SU-DHL-6 (cell line): ENCODE measurements around the gene SAT1.

Experiments used
- H2AFZ ChIP-seq: fragments of 200-600 bp; sonication (generic); 2 replicates; pipeline ENCODE4 v1.6.1; 2014; ENCODE audit warnings: low read depth, mild to moderate bottlenecking, moderate library complexity, mixed read lengths, antibody characterized with exemption, low read length; ENCODE audit not compliant: severe bottlenecking
- H3F3A ChIP-seq: fragments of 200-600 bp; shearing (Covaris generic); 2 replicates; pipeline ENCODE4 v1.6.0; 2016; ENCODE audit warnings: antibody characterized with exemption, mild to moderate bottlenecking; ENCODE audit not compliant: insufficient read depth
- H3K27ac ChIP-seq: fragments of 200-600 bp; sonication (generic); 2 replicates; pipeline ENCODE4 v1.5.1; 2016; ENCODE audit warnings: low read depth, mild to moderate bottlenecking, low read length, moderate library complexity, mixed read lengths
- H3K27me3 ChIP-seq: fragments of 200-600 bp; sonication (generic), shearing (Covaris generic); 2 replicates; pipeline ENCODE4 v1.6.0; 2014; ENCODE audit warnings: mild to moderate bottlenecking, low read length
- H3K36me3 ChIP-seq: fragments of 200-600 bp; sonication (generic); 2 replicates; pipeline ENCODE4 v1.6.1; 2014; ENCODE audit warnings: mild to moderate bottlenecking, low read length, mixed read lengths
- H3K4me2 ChIP-seq: fragments of 300-600, 200-600 bp; shearing (Covaris generic), sonication (generic); 2 replicates; pipeline ENCODE4 v1.6.0; 2014; ENCODE audit warnings: low read length, low read depth, mild to moderate bottlenecking; ENCODE audit not compliant: poor library complexity, severe bottlenecking
- H3K4me3 ChIP-seq: fragments of 200-600 bp; sonication (generic); 2 replicates; pipeline ENCODE4 v1.5.1; 2014; ENCODE audit warnings: antibody characterized with exemption, low read length, mild to moderate bottlenecking, mixed read lengths; ENCODE audit not compliant: insufficient read depth, poor library complexity, severe bottlenecking
- H3K79me2 ChIP-seq: fragments of 200-600 bp; sonication (generic); 2 replicates; pipeline ENCODE4 v1.6.1; 2014; ENCODE audit warnings: mild to moderate bottlenecking, low read length, moderate library complexity; ENCODE audit not compliant: insufficient read depth
- H3K9ac ChIP-seq: fragments of 200-600 bp; sonication (generic); 2 replicates; pipeline ENCODE4 v1.7.0; 2014; ENCODE audit warnings: mild to moderate bottlenecking, low read length
- H3K9me2 ChIP-seq: fragments of 200-600 bp; sonication (generic); replicated peaks from 2 replicates; pipeline ENCODE4 v1.6.1; 2014; ENCODE audit warnings: low read length; ENCODE audit not compliant: insufficient read depth
- H3K9me3 ChIP-seq: fragments of 200-600 bp; sonication (generic); 2 replicates; pipeline ENCODE4 v1.6.1; 2014; ENCODE audit warnings: low read length, mixed read lengths; ENCODE audit not compliant: insufficient read depth
- H4K20me1 ChIP-seq: fragments of 200-600 bp; sonication (generic); 2 replicates; pipeline ENCODE4 v1.6.1; 2014; ENCODE audit warnings: low read depth, mild to moderate bottlenecking, antibody characterized with exemption, low read length, moderate library complexity, mixed read lengths
- EZH2phosphoT487 ChIP-seq: fragments of 200-600 bp; sonication (generic), shearing (Covaris generic); conservative IDR thresholded peaks from 2 replicates; pipeline ENCODE4 v1.6.1; 2018; ENCODE audit warnings: mild to moderate bottlenecking, antibody characterized with exemption, low read length, moderate library complexity, mixed read lengths
- TF ChIP-seq, protein P1 (sequence below): fragments of 200-600 bp; sonication (generic); IDR thresholded peaks from one replicate; pipeline ENCODE4 v1.5.1; 2017; ENCODE audit warnings: antibody characterized with exemption, mild to moderate bottlenecking, low read length, moderate library complexity; ENCODE audit not compliant: insufficient read depth, poor library complexity, severe bottlenecking

SAT1 gene

DNA sequence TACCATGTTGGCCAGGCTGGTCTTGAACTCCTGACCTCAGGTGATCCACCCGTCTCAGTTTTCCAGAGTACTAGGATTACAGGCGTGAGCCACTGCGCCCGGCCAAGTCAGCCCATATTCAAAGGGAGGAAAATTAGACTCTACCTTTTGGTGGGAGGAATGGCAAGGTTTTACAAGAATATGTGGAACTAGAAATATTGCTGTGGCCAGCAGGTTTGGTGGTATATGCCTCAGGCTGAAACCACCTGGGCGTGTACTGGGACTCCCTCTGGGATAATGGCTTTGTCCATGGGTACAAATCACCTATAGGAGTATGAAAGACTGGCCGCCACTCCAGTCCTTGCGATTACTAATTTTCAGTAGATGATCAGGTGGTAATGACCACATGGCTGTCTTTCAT is 32.4 kb downstream of the SAT1 start:
- H3K79me2 ChIP-seq: no peaks in the 10 kb centered on the region
- H3K9ac ChIP-seq: no peak overlapping the region
- H4K20me1 ChIP-seq: no peaks in the 10 kb centered on the region
- no peak overlapping the region for H3K27ac ChIP-seq
- H3K4me3 ChIP-seq: no peak overlapping the region
- no peaks in the 10 kb centered on the region for H3K9me2 ChIP-seq
- H3K9me3 ChIP-seq: no peaks in the 10 kb centered on the region
- no peaks in the 10 kb centered on the region for H3K36me3 ChIP-seq
- no peak overlapping the region for H2AFZ ChIP-seq
- TF ChIP-seq EZH2phosphoT487: no peak
- TF ChIP-seq, protein P1, sequence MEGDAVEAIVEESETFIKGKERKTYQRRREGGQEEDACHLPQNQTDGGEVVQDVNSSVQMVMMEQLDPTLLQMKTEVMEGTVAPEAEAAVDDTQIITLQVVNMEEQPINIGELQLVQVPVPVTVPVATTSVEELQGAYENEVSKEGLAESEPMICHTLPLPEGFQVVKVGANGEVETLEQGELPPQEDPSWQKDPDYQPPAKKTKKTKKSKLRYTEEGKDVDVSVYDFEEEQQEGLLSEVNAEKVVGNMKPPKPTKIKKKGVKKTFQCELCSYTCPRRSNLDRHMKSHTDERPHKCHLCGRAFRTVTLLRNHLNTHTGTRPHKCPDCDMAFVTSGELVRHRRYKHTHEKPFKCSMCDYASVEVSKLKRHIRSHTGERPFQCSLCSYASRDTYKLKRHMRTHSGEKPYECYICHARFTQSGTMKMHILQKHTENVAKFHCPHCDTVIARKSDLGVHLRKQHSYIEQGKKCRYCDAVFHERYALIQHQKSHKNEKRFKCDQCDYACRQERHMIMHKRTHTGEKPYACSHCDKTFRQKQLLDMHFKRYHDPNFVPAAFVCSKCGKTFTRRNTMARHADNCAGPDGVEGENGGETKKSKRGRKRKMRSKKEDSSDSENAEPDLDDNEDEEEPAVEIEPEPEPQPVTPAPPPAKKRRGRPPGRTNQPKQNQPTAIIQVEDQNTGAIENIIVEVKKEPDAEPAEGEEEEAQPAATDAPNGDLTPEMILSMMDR: no peak
- H3K27me3 ChIP-seq: no peaks in the 10 kb centered on the region
- H3K4me2 ChIP-seq: no peak overlapping the region
- no peaks in the 10 kb centered on the region for H3F3A ChIP-seq

DNA sequence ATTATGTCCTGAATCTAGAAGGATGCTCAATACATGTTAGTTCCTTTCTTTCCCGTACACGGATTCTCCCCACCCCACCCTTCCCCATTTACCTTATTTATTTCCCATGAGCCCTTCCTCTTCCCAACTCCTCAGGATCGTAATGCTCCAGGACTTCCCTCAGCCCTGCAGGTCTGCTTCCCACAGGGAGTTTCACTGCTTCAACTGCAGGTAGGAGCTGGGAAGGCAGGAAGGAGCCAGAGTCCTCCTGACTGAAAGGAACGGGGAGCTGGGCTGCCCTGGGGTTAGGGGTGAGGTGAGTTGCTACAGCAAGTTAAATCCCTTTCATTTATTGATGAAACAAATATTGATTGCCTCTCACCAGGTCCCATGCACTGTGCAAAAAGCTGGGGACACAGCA is 33.2 kb downstream of the SAT1 start:
- Histone ChIP-seq H2AFZ (no peak overlapping the region), H3K9ac (no peak overlapping the region)
- TF ChIP-seq, protein P1: no peak
- no peak for TF ChIP-seq EZH2phosphoT487

DNA sequence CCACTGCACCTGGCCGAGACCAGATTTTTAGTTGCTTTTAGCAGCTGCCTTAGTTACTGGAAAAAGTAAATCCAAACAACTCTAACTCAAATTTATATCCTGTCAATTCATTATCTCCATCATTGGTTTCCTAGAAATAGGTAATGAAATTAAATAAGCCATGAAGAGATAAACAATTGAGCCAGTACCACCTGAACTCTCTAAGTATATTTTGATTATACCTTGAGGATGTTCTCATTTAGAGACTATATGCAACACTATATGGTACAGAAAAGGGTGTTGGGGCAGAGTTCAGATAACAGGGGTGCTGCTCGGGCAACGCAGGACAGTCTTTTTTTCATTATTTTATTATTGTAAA is 35.0 kb downstream of the SAT1 start:
- H3K9me2 ChIP-seq: no peaks in the 10 kb centered on the region
- no peaks in the 10 kb centered on the region for H3K79me2 ChIP-seq
- no peak overlapping the region for H3K9ac ChIP-seq
- H3F3A ChIP-seq: no peaks in the 10 kb centered on the region
- H3K27me3 ChIP-seq: no peaks in the 10 kb centered on the region
- no peaks in the 10 kb centered on the region for H3K9me3 ChIP-seq
- H3K4me2 ChIP-seq: no peak overlapping the region
- H3K4me3 ChIP-seq: no peak overlapping the region
- TF ChIP-seq, protein P1: no peak
- TF ChIP-seq EZH2phosphoT487: no peak
- no peak overlapping the region for H2AFZ ChIP-seq
- no peaks in the 10 kb centered on the region for H4K20me1 ChIP-seq
- H3K27ac ChIP-seq: no peak overlapping the region
- H3K36me3 ChIP-seq: no peaks in the 10 kb centered on the region

More for the DNA sequence above, 33.2 kb downstream of the SAT1 start:
- Histone ChIP-seq H3K79me2 (no peaks in the 10 kb centered on the region), H3F3A (no peaks in the 10 kb centered on the region), H3K27ac (no peak overlapping the region), H3K9me2 (no peaks in the 10 kb centered on the region), H3K27me3 (no peaks in the 10 kb centered on the region), H3K9me3 (no peaks in the 10 kb centered on the region), H3K4me3 (no peak overlapping the region), H3K36me3 (no peaks in the 10 kb centered on the region), H4K20me1 (no peaks in the 10 kb centered on the region), H3K4me2 (no peak overlapping the region)
